RWPE1 (cell line): ENCODE data around the gene ADCY2.

Experiments used
- CTCF ChIA-PET: fragments of 350-600 bp; sonication (Branson Sonifier 250); formaldehyde crosslinking; extraction: SDS; loops from one replicate; lab custom pipeline; 2021; lab: Yijun Ruan, JAX
- POLR2A ChIA-PET: fragments of 400-600 bp; formaldehyde crosslinking; extraction: SDS; loops from one replicate; lab custom pipeline; 2020; ENCODE audit warnings: antibody characterized with exemption; ENCODE audit not compliant: low non-redundant PET; lab: Yijun Ruan, JAX
- DNase-seq: peaks from one replicate; pipeline ENCODE4 v3.0.0; 2012; ENCODE audit warnings: low spot score
- H3K27ac ChIP-seq: fragments of 450-650 bp; 2 replicates; pipeline ENCODE4 v1.5.1; 2017
- CTCF ChIP-seq: fragments of 450-650 bp; conservative IDR thresholded peaks from 2 replicates; pipeline ENCODE4 v1.5.1; 2017; ENCODE audit warnings: low read depth, mild to moderate bottlenecking

The ADCY2 gene

GRCh38 chr5:7410936-7411511 is 15.1 kb downstream of the ADCY2 start:
- DNase-seq: no peak
- POLR2A ChIA-PET: no interaction called here
- TF ChIP-seq CTCF: no peak
- CTCF ChIA-PET: no interaction called here
- no peak overlapping the region for H3K27ac ChIP-seq

DNA sequence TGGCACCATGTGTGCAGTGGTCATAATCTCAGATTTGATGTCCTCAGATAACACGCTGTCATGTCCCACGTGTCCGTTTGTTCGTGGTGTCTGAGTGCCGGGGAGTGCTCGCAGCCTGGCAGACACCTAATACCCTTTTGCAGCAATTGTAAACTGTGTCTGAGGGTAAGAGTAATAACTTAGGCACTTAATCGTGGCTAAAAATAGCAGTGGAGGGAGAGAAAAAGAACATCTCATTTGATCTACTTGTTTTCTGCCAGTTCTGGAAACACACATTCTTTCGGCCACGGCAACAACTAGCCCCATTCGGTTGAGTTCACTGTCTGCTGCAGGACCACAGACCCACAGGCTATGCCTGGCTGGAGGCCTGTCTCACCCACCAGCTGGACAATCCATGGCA is 16.5 kb downstream of the ADCY2 start:
- no peak for DNase-seq
- CTCF ChIA-PET: no interaction called here
- POLR2A ChIA-PET: no interaction called here
- no peak for TF ChIP-seq CTCF
- H3K27ac ChIP-seq: no peak overlapping the region

DNA sequence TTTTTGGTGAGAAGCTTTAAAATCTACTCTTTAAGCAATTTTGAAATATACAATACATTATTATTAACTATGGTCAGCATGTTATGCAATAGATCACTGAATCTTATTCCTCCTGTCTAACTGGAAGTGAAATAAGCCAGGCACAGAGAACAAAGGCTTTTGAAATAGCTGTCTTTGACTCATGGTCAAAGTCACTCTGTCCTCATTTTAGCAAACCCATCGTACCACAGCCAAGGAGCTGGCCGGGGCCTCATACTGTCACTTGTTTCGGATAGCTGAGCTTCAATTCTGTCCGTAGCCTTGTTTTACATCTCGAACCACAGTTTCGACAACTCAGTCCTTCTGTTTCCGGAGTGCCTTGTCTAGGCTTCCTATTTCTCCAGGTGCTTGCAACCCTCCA is 19.2 kb downstream of the ADCY2 start:
- ChIA-PET POLR2A (no interaction called here), CTCF (no interaction called here)
- TF ChIP-seq CTCF: no peak

GRCh38 chr5:7415587-7416535 is 19.9 kb downstream of the ADCY2 start:
- no peak for DNase-seq
- POLR2A ChIA-PET: no interaction called here
- H3K27ac ChIP-seq: no peak overlapping the region
- CTCF ChIA-PET: no interaction called here
- no peak for TF ChIP-seq CTCF

More for the DNA sequence above, 19.2 kb downstream of the ADCY2 start:
- no peak for DNase-seq
- H3K27ac ChIP-seq: no peak overlapping the region

DNA sequence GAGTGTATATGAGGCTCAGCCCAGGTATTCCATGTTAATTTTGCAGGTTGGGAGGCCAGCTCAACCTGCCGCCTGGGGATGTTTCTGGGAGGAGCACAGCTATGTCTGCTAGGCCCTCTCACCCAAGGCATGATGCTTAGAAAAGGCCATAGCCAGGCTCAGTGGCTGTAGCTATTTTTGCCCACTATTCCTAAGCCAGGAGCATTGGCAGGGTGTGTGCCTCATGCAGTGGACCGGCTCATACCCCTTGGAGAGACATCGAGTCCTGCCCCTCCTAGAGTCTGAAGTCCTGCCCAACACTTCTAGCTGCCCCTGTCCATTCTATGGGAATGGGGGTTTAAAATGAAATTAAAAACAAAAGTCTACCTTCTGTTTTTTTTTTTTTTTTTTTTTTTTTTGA is 22.3 kb downstream of the ADCY2 start:
- no peak for DNase-seq
- no peak for TF ChIP-seq CTCF
- no peak overlapping the region for H3K27ac ChIP-seq
- ChIA-PET CTCF (no interaction called here), POLR2A (no interaction called here)

DNA sequence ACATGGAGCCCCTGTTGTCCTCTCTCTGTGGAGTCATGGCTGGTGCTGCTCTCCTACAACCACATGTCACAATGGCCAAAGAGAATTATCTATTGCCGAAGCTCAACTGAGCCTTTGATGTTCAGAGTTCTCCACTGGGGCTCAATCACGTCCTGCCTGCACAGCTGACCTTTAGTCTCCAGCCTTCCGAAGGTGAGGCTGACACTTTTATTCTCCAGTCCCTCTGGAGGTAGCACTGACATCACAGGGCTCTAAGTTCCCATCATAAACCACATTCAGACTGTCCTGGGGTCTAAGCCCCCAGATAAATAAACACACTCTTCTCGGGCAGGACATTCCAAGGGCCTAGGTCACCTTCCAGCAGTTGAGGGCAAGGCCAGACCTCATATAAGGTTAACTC is 23.4 kb downstream of the ADCY2 start:
- ChIA-PET POLR2A (no interaction called here), CTCF (no interaction called here)
- TF ChIP-seq CTCF: no peak
- no peak for DNase-seq
- no peak overlapping the region for H3K27ac ChIP-seq
